Thoracic aorta (tissue), 2 donors: Measurements from ENCODE around the gene ATP23. TPM values are rescaled to one million over a fixed set of nuclear protein-coding genes. Genes with fewer than 3 reads are reported as not detected.

Experiments used
- ATAC-seq: fragments of 150-250 bp; one replicate; pipeline ENCODE4 v1.8.0; 2017; ENCODE audit warnings: low read depth; ENCODE audit not compliant: insufficient number of reproducible peaks, low FRiP score
- DNase-seq: peaks from one replicate; pipeline ENCODE4 v3.0.0-alpha.2; 2020; ENCODE audit warnings: low spot score
- H3K27ac ChIP-seq, 2 donors: fragments of 200-600 bp; sonication (generic); 1 replicate in 1 of 2; 2 replicates in 1 of 2; pipeline ENCODE4 v1.5.1; 2016; ENCODE audit warnings: mild to moderate bottlenecking in 2 of 2, moderate library complexity in 2 of 2
- H3K27me3 ChIP-seq: fragments of 200-600 bp; sonication (generic); replicated peaks from 2 replicates; pipeline ENCODE4 v1.6.0; 2016; ENCODE audit warnings: mild to moderate bottlenecking; ENCODE audit not compliant: insufficient read depth
- H3K36me3 ChIP-seq: fragments of 200-600 bp; sonication (generic); one replicate; pipeline ENCODE4 v1.5.1; 2016
- H3K4me1 ChIP-seq, 2 donors: fragments of 200-600 bp; sonication (generic); 1 replicate in 1 of 2; 2 replicates in 1 of 2; pipeline versions ENCODE4 v1.5.1 to v1.6.0; 2016; ENCODE audit warnings: low read depth in 2 of 2, mild to moderate bottlenecking in 1 of 2; ENCODE audit not compliant: control insufficient read depth in 1 of 2
- H3K4me3 ChIP-seq: fragments of 200-600 bp; sonication (generic); 2 replicates; pipeline ENCODE4 v1.5.1; 2016; ENCODE audit warnings: mild to moderate bottlenecking
- H3K9me3 ChIP-seq: fragments of 200-600 bp; sonication (generic); 2 replicates; pipeline ENCODE4 v1.5.1; 2016
- CTCF ChIP-seq: fragments of 200-600 bp; sonication (generic); IDR thresholded peaks from one replicate; pipeline ENCODE4 v1.5.1; 2019; ENCODE audit warnings: antibody characterized with exemption
- total RNA-seq, 2 donors: library from RNA; depleted of rRNA; stranded (reverse); fragments of >200 nt; gene quantifications; one replicate each; pipeline versions ENCODE4 v1.1.0 to v1.2.3, GENCODE V29; 2016

ATP23 gene
- total RNA-seq, 2 donors from 2014 or later: 4.4 to 7.4 TPM

DNA sequence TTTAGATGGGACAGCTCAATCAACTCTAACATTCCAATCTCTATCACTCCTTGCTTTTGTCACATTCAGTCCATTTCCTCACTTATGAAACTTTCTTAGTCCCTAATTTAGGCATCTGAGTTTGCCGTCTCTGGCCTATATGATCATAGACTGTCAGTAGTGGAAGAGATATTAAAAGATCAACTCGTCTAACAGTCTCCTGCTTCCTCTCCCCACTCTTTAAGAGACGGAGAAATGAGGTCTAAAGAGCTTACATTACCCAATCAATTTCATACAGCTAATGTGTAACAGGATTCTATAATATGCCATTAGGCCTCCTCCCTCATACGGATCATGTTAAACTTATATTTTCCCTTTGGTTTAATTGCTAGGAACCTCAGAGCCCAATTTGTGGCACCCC is 6.5 kb upstream of the ATP23 start:
- TF ChIP-seq CTCF: no peak

DNA sequence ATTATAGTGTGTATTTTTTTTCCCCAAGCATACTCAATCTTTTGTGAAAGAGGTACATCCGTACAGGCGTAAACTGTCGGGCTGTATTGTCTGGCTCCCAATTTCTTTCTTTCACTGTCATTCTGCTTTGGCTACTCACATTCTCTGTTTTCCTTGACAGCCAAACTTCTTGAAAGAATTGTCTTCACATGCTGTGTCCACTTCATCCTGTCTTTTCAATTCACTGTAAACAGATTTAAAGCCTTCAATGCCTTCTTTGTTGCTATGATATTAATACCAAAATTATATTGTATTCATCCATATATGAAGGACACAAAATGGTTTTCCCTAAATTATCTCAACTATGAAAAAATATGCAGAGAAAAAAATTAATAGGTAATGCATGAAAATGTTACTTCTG is 6.0 kb upstream of the ATP23 start:
- no peak for ATAC-seq
- H3K36me3 ChIP-seq: no peaks in the 10 kb centered on the region

More for the DNA sequence above, 6.5 kb upstream of the ATP23 start:
- DNase-seq (no peak), ATAC-seq (no peak)
- no peaks in the 10 kb centered on the region for H3K27me3 ChIP-seq
- peaks cover 6 to 14% of the 10 kb centered on the region in 2 donors for H3K4me1 ChIP-seq
- H3K36me3 ChIP-seq: no peaks in the 10 kb centered on the region
- H3K4me3 ChIP-seq: no peak overlapping the region
- H3K9me3 ChIP-seq: no peaks in the 10 kb centered on the region
- no peak overlapping the region for H3K27ac ChIP-seq

GRCh38 chr12:57935839-57936512 is 5.4 kb upstream of the ATP23 start:
- Histone ChIP-seq H3K4me1 (peaks cover 6 to 23% of the 10 kb centered on the region in 2 donors), H3K36me3 (no peaks in the 10 kb centered on the region), H3K27me3 (no peaks in the 10 kb centered on the region), H3K9me3 (no peaks in the 10 kb centered on the region), H3K4me3 (peak overlapping the region; percentile 83), H3K27ac (peak overlapping the region; percentile 54 to 64)
- ATAC-seq (peak; percentile 86), DNase-seq (peak; percentile 72)
- TF ChIP-seq CTCF: no peak

More for the DNA sequence above, 6.0 kb upstream of the ATP23 start:
- no peak for DNase-seq
- peaks cover 6 to 16% of the 10 kb centered on the region in 2 donors for H3K4me1 ChIP-seq
- peak overlapping the region; percentile 83 for H3K4me3 ChIP-seq
- no peaks in the 10 kb centered on the region for H3K27me3 ChIP-seq
- H3K9me3 ChIP-seq: no peaks in the 10 kb centered on the region
- peak overlapping the region in 1 of 2 donors; percentile 54 for H3K27ac ChIP-seq
- no peak for TF ChIP-seq CTCF

DNA sequence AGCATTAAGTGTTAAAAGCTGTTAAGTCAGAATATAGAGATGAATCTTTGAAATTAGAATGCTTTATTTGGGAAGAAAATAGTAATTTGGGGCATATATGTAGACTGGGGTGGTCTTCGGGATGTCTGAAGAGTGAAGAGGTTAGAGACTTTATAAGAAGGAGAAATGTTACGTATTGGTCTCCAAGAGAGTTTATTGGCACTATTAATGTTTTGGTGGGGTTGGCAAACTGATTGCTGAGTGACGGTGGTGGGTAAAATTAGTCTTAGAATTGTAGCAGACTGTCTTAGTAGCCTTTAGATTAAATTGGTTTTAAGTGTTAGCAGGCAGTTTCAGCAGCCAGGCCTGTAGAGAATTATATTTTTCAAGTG is 4.9 kb upstream of the ATP23 start:
- DNase-seq (no peak), ATAC-seq (no peak)
- peaks cover 6 to 23% of the 10 kb centered on the region in 2 donors for H3K4me1 ChIP-seq
- H3K36me3 ChIP-seq: no peaks in the 10 kb centered on the region
- peak overlapping the region; percentile 83 for H3K4me3 ChIP-seq
- H3K9me3 ChIP-seq: no peaks in the 10 kb centered on the region
- TF ChIP-seq CTCF: no peak
- H3K27me3 ChIP-seq: no peaks in the 10 kb centered on the region
- H3K27ac ChIP-seq: peak overlapping the region; percentile 54 to 64

GRCh38 chr12:57939291-57939690 is 2.1 kb upstream of the ATP23 start:
- no peaks in the 10 kb centered on the region for H3K27me3 ChIP-seq
- H3K4me1 ChIP-seq: peaks cover 6 to 23% of the 10 kb centered on the region in 2 donors
- no peaks in the 10 kb centered on the region for H3K9me3 ChIP-seq
- H3K27ac ChIP-seq: no peak overlapping the region
- H3K36me3 ChIP-seq: no peaks in the 10 kb centered on the region
- ATAC-seq (no peak), DNase-seq (no peak)
- no peak for TF ChIP-seq CTCF
- no peak overlapping the region for H3K4me3 ChIP-seq
